ENCODE measurements around the gene USP9X.
"Not testable (repeated sequence)": the region's sequence is repeated elsewhere in the genome, so short reads cannot be mapped to it uniquely, and the experiment has no call there.

The USP9X gene

GRCh38 chrX:41180194-41180908, 95.1 kb downstream of the USP9X start:
- DNase-seq (ENCODE audit: low read depth), result peak; percentile 55
- H3K4me3 ChIP-seq (ENCODE audit: low read depth, low read length), result no peak overlapping the region
- peak; percentile 86 for TF ChIP-seq CTCF (IDR thresholded peaks at IDR 0.05; ENCODE audit: low read depth, low read length, missing control alignments)
- in situ Hi-C loops (cut with HindIII; ENCODE audit: low sequenced_read_pairs), result loop anchor here (5.0 kb wide), 1 partner anchor 47 kb away; no protein-coding TSS in a partner anchor

DNA sequence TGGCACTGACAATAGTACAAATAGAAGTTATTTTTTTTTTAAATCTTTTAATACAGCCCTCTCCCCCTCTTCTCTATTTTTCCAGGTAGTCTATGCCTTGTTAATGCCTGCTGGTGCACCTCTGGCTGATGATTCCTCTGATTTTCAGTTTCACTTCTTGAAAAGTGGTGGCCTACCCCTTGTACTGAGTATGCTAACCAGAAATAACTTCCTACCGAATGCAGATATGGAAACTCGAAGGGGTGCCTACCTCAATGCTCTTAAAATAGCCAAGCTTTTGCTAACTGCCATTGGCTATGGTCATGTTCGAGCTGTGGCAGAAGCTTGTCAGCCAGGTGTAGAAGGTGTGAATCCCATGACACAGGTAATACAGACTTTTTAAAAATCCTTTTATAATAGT, 99.1 kb downstream of the USP9X start:
- no peak for TF ChIP-seq CTCF (IDR thresholded peaks at IDR 0.05; ENCODE audit: low read depth, low read length, missing control alignments)
- in situ Hi-C loops (cut with HindIII; ENCODE audit: low sequenced_read_pairs), result loop anchor here (5.0 kb wide), 1 partner anchor 43 kb away; no protein-coding TSS in a partner anchor
- DNase-seq (ENCODE audit: low read depth), result no peak
- H3K4me3 ChIP-seq (ENCODE audit: low read depth, low read length), result no peak overlapping the region

- H3K4me3 ChIP-seq (ENCODE audit: low read depth, low read length); DNase-seq (ENCODE audit: low read depth); in situ Hi-C loops (cut with HindIII; ENCODE audit: low sequenced_read_pairs): not testable (repeated sequence)
These were observed 101.7 kb downstream of the USP9X start for GRCh38 chrX:41186946-41187345.

- no peak overlapping the region for H3K4me3 ChIP-seq (ENCODE audit: low read depth, low read length)
- TF ChIP-seq CTCF (IDR thresholded peaks at IDR 0.05; ENCODE audit: low read depth, low read length, missing control alignments), result no peak
- in situ Hi-C loops (cut with HindIII; ENCODE audit: low sequenced_read_pairs), result no loop called here
- no peak for DNase-seq (ENCODE audit: low read depth)
These were observed 103.9 kb downstream of the USP9X start for GRCh38 chrX:41189156-41189555.

GRCh38 chrX:41192880-41193279, 107.6 kb downstream of the USP9X start:
- H3K4me3 ChIP-seq (ENCODE audit: low read depth, low read length), result no peak overlapping the region

DNA sequence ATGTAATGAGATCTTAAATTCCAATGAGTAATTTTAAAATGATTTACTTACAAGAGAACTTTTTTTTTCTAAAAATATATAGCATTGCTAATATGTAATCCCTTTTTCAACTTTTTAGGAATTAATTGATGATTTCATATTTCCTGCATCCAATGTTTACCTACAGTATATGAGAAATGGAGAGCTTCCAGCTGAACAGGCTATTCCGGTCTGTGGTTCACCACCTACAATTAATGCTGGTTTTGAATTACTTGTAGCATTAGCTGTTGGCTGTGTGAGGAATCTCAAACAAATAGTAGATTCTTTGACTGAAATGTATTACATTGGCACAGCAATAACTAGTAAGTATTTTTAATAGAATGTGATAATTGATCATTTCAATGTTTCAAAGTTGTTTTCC, 113.2 kb downstream of the USP9X start:
- H3K4me3 ChIP-seq (ENCODE audit: low read depth, low read length), result no peak overlapping the region
- in situ Hi-C loops (cut with HindIII; ENCODE audit: low sequenced_read_pairs), result no loop called here
- TF ChIP-seq CTCF (IDR thresholded peaks at IDR 0.05; ENCODE audit: low read depth, low read length, missing control alignments), result no peak
- DNase-seq (ENCODE audit: low read depth), result no peak

More at GRCh38 chrX:41192880-41193279, 107.6 kb downstream of the USP9X start:
- in situ Hi-C loops (cut with HindIII; ENCODE audit: low sequenced_read_pairs), result no loop called here
- TF ChIP-seq CTCF (IDR thresholded peaks at IDR 0.05; ENCODE audit: low read depth, low read length, missing control alignments), result no peak
- DNase-seq (ENCODE audit: low read depth), result no peak

DNA sequence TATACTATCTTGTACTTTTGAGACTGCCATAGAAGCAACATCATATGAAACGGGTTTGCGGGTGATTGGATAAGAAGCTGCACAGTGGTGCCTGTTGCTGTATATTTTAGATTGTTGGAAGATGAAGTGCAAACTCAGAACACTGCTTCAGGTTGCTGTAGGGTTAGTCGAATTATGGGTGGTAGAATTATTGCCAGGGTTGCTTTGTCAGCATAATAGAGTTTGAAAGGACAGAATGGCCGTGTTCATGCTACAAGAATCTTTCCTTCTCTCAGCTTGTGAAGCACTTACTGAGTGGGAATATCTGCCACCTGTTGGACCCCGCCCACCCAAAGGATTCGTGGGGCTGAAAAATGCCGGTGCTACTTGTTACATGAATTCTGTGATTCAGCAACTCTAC, 115.5 kb downstream of the USP9X start:
- no peak overlapping the region for H3K4me3 ChIP-seq (ENCODE audit: low read depth, low read length)
- DNase-seq (ENCODE audit: low read depth), result no peak
- TF ChIP-seq CTCF (IDR thresholded peaks at IDR 0.05; ENCODE audit: low read depth, low read length, missing control alignments), result no peak
- in situ Hi-C loops (cut with HindIII; ENCODE audit: low sequenced_read_pairs), result no loop called here
